ENCODE measurements around the gene PUS7L. TPM values are rescaled to one million over a fixed set of nuclear protein-coding genes. Genes with fewer than 3 reads are reported as not detected.

PUS7L gene
- total RNA-seq, 2 donors from 2014 or later, result 7.6 to 8.9 TPM

DNA sequence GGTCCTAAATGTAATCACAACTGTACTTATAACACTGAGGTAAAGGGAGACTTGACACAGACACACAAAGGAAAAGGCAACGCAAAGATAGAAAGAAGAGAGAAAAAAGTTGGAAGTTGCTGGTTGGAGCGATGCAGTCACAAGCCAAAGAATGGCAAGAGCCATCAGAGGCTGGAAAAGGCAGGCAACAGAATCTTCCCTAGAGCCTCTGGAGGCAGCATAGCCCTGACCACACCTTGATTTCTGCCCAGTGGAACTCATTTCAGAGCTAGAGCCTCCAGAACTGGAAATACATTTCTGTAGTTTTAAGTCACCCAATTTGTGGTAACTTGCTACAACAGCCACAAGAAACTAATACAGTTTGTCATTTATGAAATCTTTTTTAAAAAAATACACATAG, 89.2 kb downstream of the PUS7L start:
- DNase-seq (ENCODE audit: low spot score) (no peak), ATAC-seq (ENCODE audit: insufficient number of reproducible peaks, low FRiP score, low read depth) (no peak)
- H3K27ac ChIP-seq, result no peak overlapping the region
- no peak overlapping the region for H3K4me3 ChIP-seq
- no peaks in the 10 kb centered on the region for H3K36me3 ChIP-seq
- H3K27me3 ChIP-seq (replicated peaks; ENCODE audit: insufficient read depth), result no peaks in the 10 kb centered on the region
- no peaks in the 10 kb centered on the region for H3K9me3 ChIP-seq
- TF ChIP-seq, protein P1, sequence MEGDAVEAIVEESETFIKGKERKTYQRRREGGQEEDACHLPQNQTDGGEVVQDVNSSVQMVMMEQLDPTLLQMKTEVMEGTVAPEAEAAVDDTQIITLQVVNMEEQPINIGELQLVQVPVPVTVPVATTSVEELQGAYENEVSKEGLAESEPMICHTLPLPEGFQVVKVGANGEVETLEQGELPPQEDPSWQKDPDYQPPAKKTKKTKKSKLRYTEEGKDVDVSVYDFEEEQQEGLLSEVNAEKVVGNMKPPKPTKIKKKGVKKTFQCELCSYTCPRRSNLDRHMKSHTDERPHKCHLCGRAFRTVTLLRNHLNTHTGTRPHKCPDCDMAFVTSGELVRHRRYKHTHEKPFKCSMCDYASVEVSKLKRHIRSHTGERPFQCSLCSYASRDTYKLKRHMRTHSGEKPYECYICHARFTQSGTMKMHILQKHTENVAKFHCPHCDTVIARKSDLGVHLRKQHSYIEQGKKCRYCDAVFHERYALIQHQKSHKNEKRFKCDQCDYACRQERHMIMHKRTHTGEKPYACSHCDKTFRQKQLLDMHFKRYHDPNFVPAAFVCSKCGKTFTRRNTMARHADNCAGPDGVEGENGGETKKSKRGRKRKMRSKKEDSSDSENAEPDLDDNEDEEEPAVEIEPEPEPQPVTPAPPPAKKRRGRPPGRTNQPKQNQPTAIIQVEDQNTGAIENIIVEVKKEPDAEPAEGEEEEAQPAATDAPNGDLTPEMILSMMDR (IDR thresholded peaks at IDR 0.05), result no peak
- no peaks in the 10 kb centered on the region for H3K4me1 ChIP-seq (ENCODE audit: control insufficient read depth in 1 of 2, low read depth in 2 of 2)

Other genes with a start within 250 kb of the PUS7L start
- gene ADAMTS20, start 206.6 kb downstream of the PUS7L start, total RNA-seq, result not detected
- gene IRAK4, start 161 bp upstream of the PUS7L start, total RNA-seq, result 10 to 100 TPM; 38.4 to 68.8 TPM
- 100 to 1,000 TPM in 1 of 2 donors, 10 to 100 TPM in 1; 70.8 to 108 TPM for gene TWF1, start 47.5 kb upstream of the PUS7L start, total RNA-seq
- gene TMEM117, start 77.3 kb upstream of the PUS7L start, total RNA-seq, result 10 to 100 TPM in 1 of 2 donors, 1 to 10 TPM in 1; 7.3 to 30.8 TPM